Measurements from ENCODE around the gene PSKH1. TPM values are rescaled to one million over a fixed set of nuclear protein-coding genes. Genes with fewer than 3 reads are reported as not detected.

Gene PSKH1
- total and polyA plus RNA-seq, 9 of the 15 experiments (the other 6 are each of a cell fraction or from before 2014, with no cell fraction given), result 0.96 to 20.9 (median 9.4) TPM

GRCh38 chr16:67967958-67968399 lies 74.9 kb downstream of the PSKH1 start (continued):
- TF ChIP-seq C11orf30 (IDR thresholded peaks at IDR 0.05; ENCODE audit: low read depth), result no peak
- TF ChIP-seq ZNF384 (IDR thresholded peaks at IDR 0.05; ENCODE audit: low read depth, low read length), result no peak
- no peak for TF ChIP-seq PCBP2 (IDR thresholded peaks at IDR 0.05; ENCODE audit: low read depth, low read length, poor library complexity, severe bottlenecking)
- no peak for TF ChIP-seq ZFP91 (CRISPR knock-in tag; IDR thresholded peaks at IDR 0.05)
- TF ChIP-seq BHLHE40 (IDR thresholded peaks at IDR 0.05; ENCODE audit: low read length), result no peak
- no peak for TF ChIP-seq CC2D1A (IDR thresholded peaks at IDR 0.05)
- TF ChIP-seq CTBP1 (IDR thresholded peaks at IDR 0.05; ENCODE audit: borderline replicate concordance), result no peak
- no peak for TF ChIP-seq CBX2 (IDR thresholded peaks at IDR 0.05; ENCODE audit: insufficient read depth, low read length, poor library complexity, severe bottlenecking)
- TF ChIP-seq E2F8 (IDR thresholded peaks at IDR 0.05; ENCODE audit: low read depth, partially characterized antibody), result no peak
- TF ChIP-seq, protein P1, sequence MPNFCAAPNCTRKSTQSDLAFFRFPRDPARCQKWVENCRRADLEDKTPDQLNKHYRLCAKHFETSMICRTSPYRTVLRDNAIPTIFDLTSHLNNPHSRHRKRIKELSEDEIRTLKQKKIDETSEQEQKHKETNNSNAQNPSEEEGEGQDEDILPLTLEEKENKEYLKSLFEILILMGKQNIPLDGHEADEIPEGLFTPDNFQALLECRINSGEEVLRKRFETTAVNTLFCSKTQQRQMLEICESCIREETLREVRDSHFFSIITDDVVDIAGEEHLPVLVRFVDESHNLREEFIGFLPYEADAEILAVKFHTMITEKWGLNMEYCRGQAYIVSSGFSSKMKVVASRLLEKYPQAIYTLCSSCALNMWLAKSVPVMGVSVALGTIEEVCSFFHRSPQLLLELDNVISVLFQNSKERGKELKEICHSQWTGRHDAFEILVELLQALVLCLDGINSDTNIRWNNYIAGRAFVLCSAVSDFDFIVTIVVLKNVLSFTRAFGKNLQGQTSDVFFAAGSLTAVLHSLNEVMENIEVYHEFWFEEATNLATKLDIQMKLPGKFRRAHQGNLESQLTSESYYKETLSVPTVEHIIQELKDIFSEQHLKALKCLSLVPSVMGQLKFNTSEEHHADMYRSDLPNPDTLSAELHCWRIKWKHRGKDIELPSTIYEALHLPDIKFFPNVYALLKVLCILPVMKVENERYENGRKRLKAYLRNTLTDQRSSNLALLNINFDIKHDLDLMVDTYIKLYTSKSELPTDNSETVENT (CRISPR knock-in tag; IDR thresholded peaks at IDR 0.05), result no peak
- TF ChIP-seq GTF2A2 (tag; IDR thresholded peaks at IDR 0.05), result no peak
- no peak for TF ChIP-seq ZNF57 (CRISPR knock-in tag; IDR thresholded peaks at IDR 0.05)
- no peak for TF ChIP-seq ELF1 (tag; IDR thresholded peaks at IDR 0.05)
- no peak for TF ChIP-seq ZNF165 (CRISPR knock-in tag; IDR thresholded peaks at IDR 0.05; ENCODE audit: borderline replicate concordance)
- no peak for TF ChIP-seq POLR2H (tag; IDR thresholded peaks at IDR 0.05; ENCODE audit: low read depth)
- TF ChIP-seq SMAD4 (CRISPR knock-in tag; conservative IDR thresholded peaks at IDR 0.05), result no peak
- TF ChIP-seq MECOM (CRISPR knock-in tag; IDR thresholded peaks at IDR 0.05), result no peak
- TF ChIP-seq NFATC3 (IDR thresholded peaks at IDR 0.05), result no peak
- TF ChIP-seq ZNF77 (CRISPR knock-in tag; IDR thresholded peaks at IDR 0.05), result no peak
